Common myeloid progenitor, CD34-positive (primary cell): ENCODE measurements around the gene RNGTT.

Experiments
- CTCF ChIA-PET: fragments of 350-600 bp; sonication (Branson Sonifier 250); formaldehyde crosslinking; loops from one replicate; lab custom pipeline; 2021; ENCODE audit warnings: antibody characterized with exemption; lab: Charles Lee
- POLR2A ChIA-PET: fragments of 350-600 bp; sonication (Branson Sonifier 250); formaldehyde crosslinking; loops from one replicate; lab custom pipeline; 2021; ENCODE audit warnings: antibody characterized with exemption; lab: Charles Lee
- DNase-seq, 3 donors: peaks; one replicate each; pipeline versions ENCODE4 v3.0.0 to v3.0.0-alpha.2; 2013
- H3K27ac ChIP-seq, 2 experiments: 1 replicate in 1 of 2; 2 replicates in 1 of 2; pipeline ENCODE4 v1.7.0; 2013; ENCODE audit warnings: inconsistent platforms in 2 of 2, low read length in 2 of 2, mild to moderate bottlenecking in 2 of 2, low read depth in 1 of 2, moderate library complexity in 1 of 2; ENCODE audit not compliant: severe bottlenecking in 2 of 2, insufficient read depth in 1 of 2, poor library complexity in 1 of 2
- H3K27me3 ChIP-seq, 5 experiments: replicated peaks in 2 of 5; 1 replicate in 3 of 5; 2 replicates in 2 of 5; pipeline versions ENCODE4 v1.6.1 to v1.7.0; 2013; ENCODE audit warnings: low read length in 4 of 5, mild to moderate bottlenecking in 2 of 5, moderate library complexity in 2 of 5, inconsistent platforms in 1 of 5; ENCODE audit not compliant: insufficient read depth in 5 of 5, control insufficient read depth in 4 of 5
- H3K36me3 ChIP-seq, 4 experiments: 1 replicate in 2 of 4; 2 replicates in 2 of 4; pipeline versions ENCODE4 v1.6.1 to v1.7.0; 2013; ENCODE audit warnings: low read length in 3 of 4, control low read depth in 1 of 4, mild to moderate bottlenecking in 1 of 4; ENCODE audit not compliant: control insufficient read depth in 4 of 4, insufficient read depth in 4 of 4
- H3K4me1 ChIP-seq, 4 experiments: 1 replicate in 3 of 4; 2 replicates in 1 of 4; pipeline versions ENCODE4 v1.6.1 to v1.7.1; 2013; ENCODE audit warnings: low read length in 3 of 4, mild to moderate bottlenecking in 3 of 4, control low read depth in 1 of 4, inconsistent platforms in 1 of 4, moderate library complexity in 1 of 4; ENCODE audit not compliant: control insufficient read depth in 4 of 4, insufficient read depth in 4 of 4; ENCODE audit errors: control extremely low read depth in 1 of 4
- H3K4me3 ChIP-seq, 7 experiments: 1 replicate in 4 of 7; 2 replicates in 3 of 7; pipeline versions ENCODE4 v1.5.1 to v1.7.0; 2013; ENCODE audit warnings: mild to moderate bottlenecking in 7 of 7, low read length in 6 of 7, moderate library complexity in 6 of 7, inconsistent platforms in 2 of 7, low read depth in 2 of 7, control low read depth in 1 of 7; ENCODE audit not compliant: insufficient read depth in 4 of 7, control insufficient read depth in 1 of 7; ENCODE audit errors: extremely low read depth in 1 of 7
- H3K9me3 ChIP-seq, 5 experiments: 1 replicate in 4 of 5; 2 replicates in 1 of 5; pipeline versions ENCODE4 v1.6.1 to v1.7.1; 2013; ENCODE audit warnings: low read length in 4 of 5, mild to moderate bottlenecking in 2 of 5, inconsistent platforms in 1 of 5, low read depth in 1 of 5, moderate library complexity in 1 of 5; ENCODE audit not compliant: control insufficient read depth in 4 of 5, insufficient read depth in 2 of 5; ENCODE audit errors: control extremely low read depth in 1 of 5
- WGBS: methylation state at CpG from one replicate; pipeline ENCODE4 v1.1.5; 2013; ENCODE audit not compliant: insufficient coverage; 5-methylcytosine and 5-hydroxymethylcytosine counted together

The RNGTT gene

GRCh38 chr6:88922775-88923548, 40.5 kb downstream of the RNGTT start:
- no peak overlapping the region for H3K4me3 ChIP-seq
- DNase-seq, result peak in 2 of 3 donors; percentile 62 to 63
- ChIA-PET CTCF (interaction anchor here (0.6 to 0.7 kb wide), 2 partner anchors 260 to 1842 kb away, joined by 3 to 4 read pairs; no protein-coding TSS in a partner anchor), POLR2A (no interaction called here)
- no peak overlapping the region for H3K27ac ChIP-seq
- H3K36me3 ChIP-seq, result peaks cover 5 to 24% (median 16%) of the 10 kb centered on the region in 4 experiments
- WGBS, result 40% methylated on average over 1 of the region's 4 CpGs
- H3K9me3 ChIP-seq, result no peaks in the 10 kb centered on the region
- peaks cover 0 to 4% (median 0%) of the 10 kb centered on the region in 4 experiments for H3K4me1 ChIP-seq
- H3K27me3 ChIP-seq, result no peaks in the 10 kb centered on the region

- Histone ChIP-seq H3K27ac (no peak overlapping the region), H3K27me3 (no peaks in the 10 kb centered on the region), H3K36me3 (peaks cover 2 to 23% (median 14%) of the 10 kb centered on the region in 4 experiments), H3K4me3 (no peak overlapping the region), H3K9me3 (no peaks in the 10 kb centered on the region), H3K4me1 (peaks cover 0 to 4% (median 2%) of the 10 kb centered on the region in 4 experiments)
- CTCF ChIA-PET, result interaction anchor here (0.7 kb wide), 1 partner anchor 22 kb away, joined by 5 read pairs; no protein-coding TSS in a partner anchor
- POLR2A ChIA-PET, result no interaction called here
- DNase-seq, result no peak
- no CpG with 5 or more reads among the region's 1 CpG for WGBS
These were observed 41.7 kb downstream of the RNGTT start for GRCh38 chr6:88921734-88922133.

- ChIA-PET CTCF (interaction anchor here (0.7 kb wide), 1 partner anchor 23 kb away, joined by 5 read pairs; no protein-coding TSS in a partner anchor), POLR2A (no interaction called here)
- Histone ChIP-seq H3K9me3 (no peaks in the 10 kb centered on the region), H3K4me3 (no peak overlapping the region), H3K36me3 (peaks cover 0 to 23% (median 12%) of the 10 kb centered on the region in 4 experiments), H3K27me3 (no peaks in the 10 kb centered on the region), H3K27ac (no peak overlapping the region), H3K4me1 (peaks cover 0 to 5% (median 2%) of the 10 kb centered on the region in 4 experiments)
- DNase-seq, result no peak
- no CpG with 5 or more reads among the region's 1 CpG for WGBS
These were observed 42.4 kb downstream of the RNGTT start for GRCh38 chr6:88920774-88921733.

GRCh38 chr6:88920088-88920487, 43.3 kb downstream of the RNGTT start:
- peaks cover 0 to 5% (median 2%) of the 10 kb centered on the region in 4 experiments for H3K4me1 ChIP-seq
- no peak overlapping the region for H3K4me3 ChIP-seq
- H3K9me3 ChIP-seq, result peaks cover 0 to 3% (median 0%) of the 10 kb centered on the region in 5 experiments
- CTCF ChIA-PET, result interaction anchor here (0.8 to 2.3 kb wide), 2 partner anchors 48 to 55 kb away, joined by 3 to 6 read pairs; no protein-coding TSS in a partner anchor
- peaks cover 0 to 23% (median 9%) of the 10 kb centered on the region in 4 experiments for H3K36me3 ChIP-seq
- WGBS, result no CpG with 5 or more reads among the region's 2 CpGs
- no peak for DNase-seq
- H3K27ac ChIP-seq, result no peak overlapping the region
- POLR2A ChIA-PET, result no interaction called here
- no peaks in the 10 kb centered on the region for H3K27me3 ChIP-seq

- Histone ChIP-seq H3K9me3 (peaks cover 0 to 13% (median 0%) of the 10 kb centered on the region in 5 experiments), H3K27ac (no peak overlapping the region), H3K36me3 (peaks cover 0 to 20% (median 8%) of the 10 kb centered on the region in 4 experiments), H3K4me3 (no peak overlapping the region), H3K4me1 (peaks cover 0 to 5% (median 2%) of the 10 kb centered on the region in 4 experiments), H3K27me3 (no peaks in the 10 kb centered on the region)
- CTCF ChIA-PET, result interaction anchor here (0.6 to 2.3 kb wide), 5 partner anchors 11 to 989 kb away, joined by 3 to 6 read pairs (median 3); no protein-coding TSS in a partner anchor
- no peak for DNase-seq
- no CpG with 5 or more reads among the region's 1 CpG for WGBS
- POLR2A ChIA-PET, result no interaction called here
These were observed 44.4 kb downstream of the RNGTT start for GRCh38 chr6:88919032-88919431.

GRCh38 chr6:88916615-88917208, 46.7 kb downstream of the RNGTT start:
- Histone ChIP-seq H3K27ac (peak overlapping the region in 1 of 2 experiments; percentile 17), H3K9me3 (peaks cover 0 to 13% (median 0%) of the 10 kb centered on the region in 5 experiments), H3K27me3 (no peaks in the 10 kb centered on the region), H3K4me3 (no peak overlapping the region), H3K36me3 (peaks cover 0 to 8% (median 1%) of the 10 kb centered on the region in 4 experiments), H3K4me1 (peaks cover 0 to 5% (median under 1%) of the 10 kb centered on the region in 4 experiments)
- WGBS, result no CpG with 5 or more reads among the region's 1 CpG
- ChIA-PET CTCF (no interaction called here), POLR2A (no interaction called here)
- peak; percentile 12 to 71 (median 51) for DNase-seq
